Peyer's patch (tissue), 4 donors: ENCODE measurements around the gene RBM6. TPM values are rescaled to one million over a fixed set of nuclear protein-coding genes. Genes with fewer than 3 reads are reported as not detected.
"Not testable (repeated sequence)": the region's sequence is repeated elsewhere in the genome, so short reads cannot be mapped to it uniquely, and the experiment has no call there.

Experiments
- DNase-seq, 3 donors: peaks; one replicate each; pipeline ENCODE4 v3.0.0-alpha.2; 2017 to 2019
- H3K27ac ChIP-seq, 4 donors: fragments of 200-600 bp; sonication (generic); one replicate each; pipeline ENCODE4 v1.5.1; 2016 to 2019
- H3K27me3 ChIP-seq, 2 donors: fragments of 200-600 bp; sonication (generic); one replicate each; pipeline ENCODE4 v1.5.1; 2019
- H3K36me3 ChIP-seq, 3 donors: fragments of 200-600 bp; sonication (generic); one replicate each; pipeline ENCODE4 v1.5.1; 2016 to 2019
- H3K4me1 ChIP-seq, 4 donors: fragments of 200-600 bp; sonication (generic); one replicate each; pipeline ENCODE4 v1.5.1; 2016 to 2019
- H3K4me3 ChIP-seq, 4 donors: fragments of 200-600 bp; sonication (generic); 1 replicate in 3 of 4; 2 replicates in 1 of 4; pipeline ENCODE4 v1.5.1; 2016 to 2019; ENCODE audit warnings: mild to moderate bottlenecking in 1 of 4
- H3K9me3 ChIP-seq, 4 donors: fragments of 200-600 bp; sonication (generic); one replicate each; pipeline ENCODE4 v1.5.1; 2016 to 2019; ENCODE audit warnings: mild to moderate bottlenecking in 1 of 4
- CTCF ChIP-seq, 6 experiments: fragments of 450-650 bp in 4 of 6; fragments of 200-600 bp in 2 of 6; sonication (generic) in 1 of 6; IDR thresholded peaks; one replicate each; pipeline ENCODE4 v1.5.1; 2017 to 2019; ENCODE audit warnings: antibody characterized with exemption in 6 of 6, mild to moderate bottlenecking in 3 of 6, moderate library complexity in 1 of 6
- POLR2A ChIP-seq, 2 donors: fragments of 450-650 bp; IDR thresholded peaks; one replicate each; pipeline ENCODE4 v1.5.1; 2017; ENCODE audit warnings: antibody characterized with exemption in 2 of 2, mild to moderate bottlenecking in 2 of 2, moderate library complexity in 2 of 2
- total RNA-seq, 4 donors: library from RNA; depleted of rRNA; stranded (reverse); fragments of >200 nt; gene quantifications; one replicate each; pipeline ENCODE4 v1.1.0, GENCODE V29; 2016

Gene RBM6
- total RNA-seq, 4 donors from 2014 or later: 111 to 858 (median 241) TPM

- peaks cover 0 to 28% (median 9%) of the 10 kb centered on the region in 4 donors for H3K4me1 ChIP-seq
- TF ChIP-seq POLR2A (IDR thresholded peaks at IDR 0.05): peak; percentile 70 to 83
- TF ChIP-seq CTCF (IDR thresholded peaks at IDR 0.05): peak in 4 of 6 experiments; percentile 24 to 48 (median 27)
- H3K27me3 ChIP-seq: no peaks in the 10 kb centered on the region
Observed at GRCh38 chr3:49929291-49930167, 10.4 kb upstream of the RBM6 start, which contains the start of gene MON1A. MON1A (minus strand) TSS chr3:49929811; CDS start chr3:49913346, 16,465 bp downstream.

GRCh38 chr3:49930168-49930690 is 9.7 kb upstream of the RBM6 start:
- H3K36me3 ChIP-seq: no peaks in the 10 kb centered on the region
- H3K4me3 ChIP-seq: peak overlapping the region; percentile 84 to 97 (median 92)
- no peaks in the 10 kb centered on the region for H3K9me3 ChIP-seq
- H3K27me3 ChIP-seq: no peaks in the 10 kb centered on the region
- no peak for DNase-seq
- peaks cover 0 to 28% (median 9%) of the 10 kb centered on the region in 4 donors for H3K4me1 ChIP-seq
- peak overlapping the region; percentile 78 to 96 (median 88) for H3K27ac ChIP-seq
- no peak for TF ChIP-seq POLR2A (IDR thresholded peaks at IDR 0.05)
- TF ChIP-seq CTCF (IDR thresholded peaks at IDR 0.05): no peak

More at GRCh38 chr3:49929291-49930167, 10.4 kb upstream of the RBM6 start, which contains the start of gene MON1A:
- Histone ChIP-seq H3K36me3 (no peaks in the 10 kb centered on the region), H3K27ac (peak within 1 kb of the TSS; percentile 78 to 96 (median 88)), H3K4me3 (peak within 1 kb of the TSS; percentile 84 to 97 (median 92)), H3K9me3 (no peaks in the 10 kb centered on the region)
- peak; percentile 90 to 99 (median 98) for DNase-seq

GRCh38 chr3:49930922-49931321 is 9.0 kb upstream of the RBM6 start:
- no peaks in the 10 kb centered on the region for H3K27me3 ChIP-seq
- no peak for DNase-seq
- H3K36me3 ChIP-seq: no peaks in the 10 kb centered on the region
- no peak overlapping the region for H3K4me3 ChIP-seq
- H3K27ac ChIP-seq: peak overlapping the region in 2 of 4 donors; percentile 89 to 96
- no peaks in the 10 kb centered on the region for H3K9me3 ChIP-seq
- H3K4me1 ChIP-seq: peaks cover 0 to 28% (median 9%) of the 10 kb centered on the region in 4 donors
- TF ChIP-seq CTCF (IDR thresholded peaks at IDR 0.05) (no peak), POLR2A (IDR thresholded peaks at IDR 0.05) (no peak)

- peaks cover 0 to 27% (median 9%) of the 10 kb centered on the region in 4 donors for H3K4me1 ChIP-seq
- not testable (repeated sequence) for H3K9me3 ChIP-seq, H3K27ac ChIP-seq, H3K4me3 ChIP-seq, H3K27me3 ChIP-seq, H3K36me3 ChIP-seq, DNase-seq
Observed at GRCh38 chr3:49932281-49932680, 7.7 kb upstream of the RBM6 start.

- H3K4me3 ChIP-seq: no peak overlapping the region
- H3K27me3 ChIP-seq: no peaks in the 10 kb centered on the region
- TF ChIP-seq POLR2A (IDR thresholded peaks at IDR 0.05): no peak
- TF ChIP-seq CTCF (IDR thresholded peaks at IDR 0.05): no peak
- DNase-seq: no peak
- H3K27ac ChIP-seq: no peak overlapping the region
- H3K4me1 ChIP-seq: peaks cover 0 to 12% (median 4%) of the 10 kb centered on the region in 4 donors
- no peaks in the 10 kb centered on the region for H3K9me3 ChIP-seq
- no peaks in the 10 kb centered on the region for H3K36me3 ChIP-seq
Observed at GRCh38 chr3:49937090-49937489, 2.9 kb upstream of the RBM6 start.
